Left ventricle myocardium inferior (tissue), 1 donor: ENCODE data around the gene TMEM38B. TPM values are rescaled to one million over a fixed set of nuclear protein-coding genes. Genes with fewer than 3 reads are reported as not detected.
"Not testable (repeated sequence)": the region's sequence is repeated elsewhere in the genome, so short reads cannot be mapped to it uniquely, and the experiment has no call there.

ENCODE experiments used
- DNase-seq: peaks from one replicate; pipeline ENCODE4 v3.0.0-alpha.2; 2020
- H3K27ac ChIP-seq: fragments of 200-600 bp; replicated peaks from 2 replicates; pipeline ENCODE4 v1.8.0; 2021
- H3K27me3 ChIP-seq: fragments of 200-600 bp; 2 replicates; pipeline ENCODE4 v1.8.0; 2021; ENCODE audit warnings: low read depth
- H3K36me3 ChIP-seq: fragments of 200-600 bp; 2 replicates; pipeline ENCODE4 v1.8.0; 2021
- H3K4me1 ChIP-seq: fragments of 200-600 bp; 2 replicates; pipeline ENCODE4 v1.8.0; 2021
- H3K4me3 ChIP-seq: fragments of 200-600 bp; 2 replicates; pipeline ENCODE4 v1.8.0; 2021; ENCODE audit warnings: mild to moderate bottlenecking, moderate library complexity
- H3K9me3 ChIP-seq: fragments of 200-600 bp; replicated peaks from 2 replicates; pipeline ENCODE4 v1.8.0; 2021
- intact Hi-C: fragments of 100-400 bp; cut with micrococcal nuclease; formaldehyde crosslinking; loops from one replicate; pipeline ENCODE4 v1.11.0; 2022
- total RNA-seq: library from RNA; stranded (reverse); fragmentation: NEBNext Ultra II Directional; extraction: Animal tissue kit (Norgen Biotek cat#: 25700); gene quantifications from one replicate; pipeline ENCODE4 v1.2.1, GENCODE V29; 2021
- TF ChIP-seq, protein P1 (sequence below): fragments of 200-600 bp; IDR thresholded peaks from 2 replicates; pipeline ENCODE4 v1.8.0; 2021; ENCODE audit warnings: antibody characterized with exemption, mild to moderate bottlenecking, borderline replicate concordance
- donor health status: DM: no; HTN: yes; CAD: no; lungs with severe emphysema.

TMEM38B gene
- total RNA-seq, 1 donor from 2014 or later, result 63.2 TPM

GRCh38 chr9:105751761-105752160, 57.4 kb downstream of the TMEM38B start:
- Histone ChIP-seq H3K9me3 (peaks cover 24% of the 10 kb centered on the region), H3K36me3 (peaks cover 59% of the 10 kb centered on the region), H3K27me3 (no peaks in the 10 kb centered on the region), H3K4me3 (no peak overlapping the region), H3K4me1 (no peaks in the 10 kb centered on the region), H3K27ac (no peak overlapping the region)
- no peak for DNase-seq
- TF ChIP-seq, protein P1, sequence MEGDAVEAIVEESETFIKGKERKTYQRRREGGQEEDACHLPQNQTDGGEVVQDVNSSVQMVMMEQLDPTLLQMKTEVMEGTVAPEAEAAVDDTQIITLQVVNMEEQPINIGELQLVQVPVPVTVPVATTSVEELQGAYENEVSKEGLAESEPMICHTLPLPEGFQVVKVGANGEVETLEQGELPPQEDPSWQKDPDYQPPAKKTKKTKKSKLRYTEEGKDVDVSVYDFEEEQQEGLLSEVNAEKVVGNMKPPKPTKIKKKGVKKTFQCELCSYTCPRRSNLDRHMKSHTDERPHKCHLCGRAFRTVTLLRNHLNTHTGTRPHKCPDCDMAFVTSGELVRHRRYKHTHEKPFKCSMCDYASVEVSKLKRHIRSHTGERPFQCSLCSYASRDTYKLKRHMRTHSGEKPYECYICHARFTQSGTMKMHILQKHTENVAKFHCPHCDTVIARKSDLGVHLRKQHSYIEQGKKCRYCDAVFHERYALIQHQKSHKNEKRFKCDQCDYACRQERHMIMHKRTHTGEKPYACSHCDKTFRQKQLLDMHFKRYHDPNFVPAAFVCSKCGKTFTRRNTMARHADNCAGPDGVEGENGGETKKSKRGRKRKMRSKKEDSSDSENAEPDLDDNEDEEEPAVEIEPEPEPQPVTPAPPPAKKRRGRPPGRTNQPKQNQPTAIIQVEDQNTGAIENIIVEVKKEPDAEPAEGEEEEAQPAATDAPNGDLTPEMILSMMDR, result no peak
- intact Hi-C loops, result no loop called here

GRCh38 chr9:105757496-105758251, 63.3 kb downstream of the TMEM38B start:
- peaks cover 16% of the 10 kb centered on the region for H3K36me3 ChIP-seq
- H3K4me3 ChIP-seq, result no peak overlapping the region
- TF ChIP-seq, protein P1, result no peak
- H3K4me1 ChIP-seq, result peaks cover 24% of the 10 kb centered on the region
- intact Hi-C loops, result no loop called here
- H3K27ac ChIP-seq, result peak overlapping the region; percentile 65
- peaks cover 34% of the 10 kb centered on the region for H3K9me3 ChIP-seq
- no peaks in the 10 kb centered on the region for H3K27me3 ChIP-seq
- no peak for DNase-seq

- TF ChIP-seq, protein P1, result no peak
- Histone ChIP-seq H3K27ac (no peak overlapping the region), H3K4me1 (peaks cover 24% of the 10 kb centered on the region), H3K36me3 (no peaks in the 10 kb centered on the region), H3K27me3 (no peaks in the 10 kb centered on the region), H3K4me3 (no peak overlapping the region), H3K9me3 (peaks cover 10% of the 10 kb centered on the region)
- intact Hi-C loops, result no loop called here
- DNase-seq, result no peak
Measured at GRCh38 chr9:105760053-105760452, 65.7 kb downstream of the TMEM38B start.

DNA sequence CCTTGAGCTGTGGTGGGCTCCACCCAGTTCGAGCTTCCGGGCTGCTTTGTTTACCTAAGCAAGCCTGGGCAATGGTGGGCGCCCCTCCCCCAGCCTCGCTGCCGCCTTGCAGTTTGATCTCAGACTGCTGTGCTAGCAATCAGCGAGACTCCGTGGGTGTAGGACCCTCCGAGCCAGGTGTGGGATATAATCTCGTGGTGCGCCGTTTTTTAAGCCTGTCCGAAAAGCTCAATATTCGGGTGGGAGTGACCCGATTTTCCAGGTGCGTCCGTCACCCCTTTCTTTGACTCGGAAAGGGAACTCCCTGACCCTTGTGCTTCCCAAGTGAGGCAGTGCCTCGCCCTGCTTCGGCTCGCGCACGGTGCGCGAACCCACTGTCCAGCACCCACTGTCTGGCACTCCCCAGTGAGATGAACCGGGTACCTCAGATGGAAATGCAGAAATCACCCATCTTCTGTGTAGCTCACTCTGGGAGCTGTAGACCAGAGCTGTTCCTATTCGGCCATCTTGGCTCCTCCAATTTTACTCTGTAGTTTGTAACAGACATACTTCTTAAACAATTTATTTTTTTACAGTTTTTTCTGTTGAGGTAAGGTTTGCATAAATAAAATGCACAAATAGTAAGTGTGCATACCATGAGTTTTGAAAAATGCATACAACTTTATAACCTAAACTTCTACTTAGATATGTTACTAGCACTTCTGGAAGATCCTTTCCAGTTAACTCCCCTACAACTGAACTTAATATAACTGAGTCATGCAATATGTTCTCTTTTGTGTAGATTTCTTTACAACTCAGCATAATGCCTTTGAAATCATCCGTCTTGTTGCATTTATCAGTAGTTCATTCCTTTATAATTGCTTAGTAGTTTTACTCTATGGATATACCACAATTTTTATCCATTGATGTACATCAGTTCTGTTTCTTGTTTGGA, 88.5 kb downstream of the TMEM38B start:
- H3K4me1 ChIP-seq, H3K27ac ChIP-seq, DNase-seq, H3K27me3 ChIP-seq, intact Hi-C loops, H3K36me3 ChIP-seq, H3K4me3 ChIP-seq: not testable (repeated sequence)
- peaks cover 21% of the 10 kb centered on the region for H3K9me3 ChIP-seq

GRCh38 chr9:105783495-105783872, 89.1 kb downstream of the TMEM38B start:
- peaks cover 22% of the 10 kb centered on the region for H3K9me3 ChIP-seq
- H3K4me1 ChIP-seq, H3K36me3 ChIP-seq, H3K4me3 ChIP-seq, H3K27me3 ChIP-seq, intact Hi-C loops, DNase-seq, H3K27ac ChIP-seq: not testable (repeated sequence)

DNA sequence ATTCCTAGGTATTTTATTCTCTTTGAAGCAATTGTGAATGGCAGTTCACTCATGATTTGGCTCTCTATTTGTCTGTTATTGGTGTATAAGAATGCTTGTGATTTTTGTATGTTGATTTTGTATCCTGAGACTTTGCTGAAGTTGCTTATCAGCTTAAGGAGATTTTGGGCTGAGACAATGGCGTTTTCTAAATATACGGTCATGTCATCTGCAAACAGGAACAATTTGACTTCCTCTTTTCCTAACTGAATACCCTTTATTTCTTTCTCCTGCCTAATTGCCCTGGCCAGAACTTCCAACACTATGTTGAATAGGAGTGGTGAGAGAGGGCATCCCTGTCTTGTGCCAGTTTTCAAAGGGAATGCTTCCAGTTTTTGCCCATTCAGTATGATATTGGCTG, 92.5 kb downstream of the TMEM38B start:
- DNase-seq, intact Hi-C loops, H3K4me1 ChIP-seq: not testable (repeated sequence)

More for the DNA sequence above, 92.5 kb downstream of the TMEM38B start:
- not testable (repeated sequence) for H3K27me3 ChIP-seq, H3K4me3 ChIP-seq, H3K27ac ChIP-seq
- Histone ChIP-seq H3K9me3 (peaks cover 50% of the 10 kb centered on the region), H3K36me3 (peaks cover 14% of the 10 kb centered on the region)
